CD4-positive, alpha-beta T cell (primary cell): Measurements from ENCODE around the gene MYH6. TPM values are rescaled to one million over a fixed set of nuclear protein-coding genes. Genes with fewer than 3 reads are reported as not detected.

Experiments
- ATAC-seq: fragments of 200-7000 bp; cut with Tn5 transposase; one replicate; pipeline ENCODE4 v1.10.0; 2022; ENCODE audit warnings: mild to moderate bottlenecking; ENCODE audit not compliant: poor library complexity
- CTCF ChIA-PET: fragments of 350-600 bp; sonication (Branson Sonifier 250); formaldehyde crosslinking; loops from one replicate; lab custom pipeline; 2021; ENCODE audit warnings: antibody characterized with exemption, inconsistent platforms; lab: Charles Lee
- POLR2A ChIA-PET: fragments of 350-600 bp; sonication (Branson Sonifier 250); formaldehyde crosslinking; loops from one replicate; lab custom pipeline; 2021; ENCODE audit warnings: antibody characterized with exemption, inconsistent platforms; lab: Charles Lee
- DNase-seq, 14 experiments: peaks; one replicate each; pipeline ENCODE4 v3.0.0-alpha.2; 2013 to 2020; ENCODE audit warnings: mixed read lengths in 2 of 14
- H3K27ac ChIP-seq, 2 donors: one replicate each; pipeline versions ENCODE4 v1.5.1 to v1.7.0; 2013; ENCODE audit warnings: low read length in 2 of 2, low read depth in 1 of 2, mild to moderate bottlenecking in 1 of 2
- H3K27me3 ChIP-seq, 2 experiments: 1 replicate in 1 of 2; 2 replicates in 1 of 2; pipeline versions ENCODE4 v1.6.1 to v1.7.0; 2013; ENCODE audit warnings: low read length in 2 of 2, control low read depth in 1 of 2, mild to moderate bottlenecking in 1 of 2, moderate library complexity in 1 of 2; ENCODE audit not compliant: insufficient read depth in 2 of 2, control insufficient read depth in 1 of 2
- H3K36me3 ChIP-seq: one replicate; pipeline ENCODE4 v1.6.1; 2013; ENCODE audit warnings: low read length, control low read depth; ENCODE audit not compliant: insufficient read depth
- H3K4me1 ChIP-seq: one replicate; pipeline ENCODE4 v1.6.1; 2013; ENCODE audit warnings: low read length, control low read depth; ENCODE audit not compliant: insufficient read depth
- H3K4me3 ChIP-seq: one replicate; pipeline ENCODE4 v1.5.1; 2013; ENCODE audit warnings: mild to moderate bottlenecking, low read length, moderate library complexity
- H3K9me3 ChIP-seq, 2 experiments: 1 replicate in 1 of 2; 2 replicates in 1 of 2; pipeline versions ENCODE4 v1.6.1 to v1.7.0; 2013; ENCODE audit warnings: low read length in 2 of 2, mild to moderate bottlenecking in 2 of 2, control low read depth in 1 of 2, moderate library complexity in 1 of 2; ENCODE audit not compliant: control insufficient read depth in 1 of 2, insufficient read depth in 1 of 2
- H3K27ac Mint-ChIP-seq: one replicate; pipeline ENCODE4 v1.8.0; 2020; ENCODE audit warnings: mixed read lengths
- H3K27me3 Mint-ChIP-seq: one replicate; pipeline ENCODE4 v1.8.0; 2021; ENCODE audit warnings: mixed read lengths
- H3K36me3 Mint-ChIP-seq: one replicate; pipeline ENCODE4 v1.8.0; 2021; ENCODE audit warnings: low read depth, mixed read lengths
- H3K4me1 Mint-ChIP-seq: one replicate; pipeline ENCODE4 v1.8.0; 2021; ENCODE audit warnings: low read depth, mixed read lengths
- H3K4me3 Mint-ChIP-seq: one replicate; pipeline ENCODE4 v1.8.0; 2020; ENCODE audit warnings: mild to moderate bottlenecking, mixed read lengths
- H3K9me3 Mint-ChIP-seq: one replicate; pipeline ENCODE4 v1.8.0; 2020; ENCODE audit warnings: mixed read lengths
- intact Hi-C, 2 experiments: fragments of 100-400 bp; cut with DNase I in 1 of 2; cut with micrococcal nuclease in 1 of 2; formaldehyde crosslinking; loops; one replicate each; pipeline versions ENCODE4 v1.15.1 to v1.9.0; 2023 to 2025; cut with DNase I, micrococcal nuclease
- total RNA-seq, 174 experiments: library from RNA in 2 of 174; stranded (reverse) in 2 of 174; gene quantifications; one replicate each; pipeline ENCODE4 v1.2.3 and lab custom pipeline; 2021 to 2026
- TF ChIP-seq, protein P1 (sequence below): fragments of 200-600 bp; IDR thresholded peaks from one replicate; pipeline ENCODE4 v1.8.0; 2022; ENCODE audit warnings: antibody characterized with exemption, mild to moderate bottlenecking

MYH6 gene
- total RNA-seq, 2 experiments from 2014 or later: not detected

DNA sequence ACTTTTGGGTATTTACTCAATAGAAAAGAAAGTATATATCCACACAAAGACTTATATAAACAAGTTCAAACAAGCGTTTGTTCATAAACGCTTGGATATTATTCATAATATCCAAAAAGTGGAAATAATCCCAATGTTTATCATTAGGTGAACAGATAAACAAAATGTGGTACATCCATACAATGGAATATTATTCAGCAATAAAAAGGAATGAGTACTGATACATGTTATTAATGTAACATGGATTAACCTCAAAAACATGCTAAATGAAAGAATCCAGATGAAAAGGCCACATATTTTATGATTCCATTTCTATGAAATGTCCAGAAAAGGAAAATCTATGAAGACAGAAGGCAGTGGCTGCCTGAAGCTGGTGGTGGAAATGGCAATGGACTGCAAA is 44.2 kb upstream of the MYH6 start:
- ATAC-seq: no peak
- Mint-ChIP-seq H3K9me3 (no peaks in the 10 kb centered on the region), H3K4me3 (no peak overlapping the region), H3K27ac (no peak overlapping the region), H3K27me3 (peaks cover 54% of the 10 kb centered on the region), H3K36me3 (no peaks in the 10 kb centered on the region), H3K4me1 (no peaks in the 10 kb centered on the region)
- H3K36me3 ChIP-seq: no peaks in the 10 kb centered on the region
- ChIA-PET POLR2A (no interaction called here), CTCF (no interaction called here)
- DNase-seq: no peak
- H3K27ac ChIP-seq: no peak overlapping the region
- no peaks in the 10 kb centered on the region for H3K9me3 ChIP-seq
- no peak overlapping the region for H3K4me3 ChIP-seq
- intact Hi-C loops: no loop called here
- H3K27me3 ChIP-seq: peaks cover 5 to 11% of the 10 kb centered on the region in 2 experiments
- TF ChIP-seq, protein P1, sequence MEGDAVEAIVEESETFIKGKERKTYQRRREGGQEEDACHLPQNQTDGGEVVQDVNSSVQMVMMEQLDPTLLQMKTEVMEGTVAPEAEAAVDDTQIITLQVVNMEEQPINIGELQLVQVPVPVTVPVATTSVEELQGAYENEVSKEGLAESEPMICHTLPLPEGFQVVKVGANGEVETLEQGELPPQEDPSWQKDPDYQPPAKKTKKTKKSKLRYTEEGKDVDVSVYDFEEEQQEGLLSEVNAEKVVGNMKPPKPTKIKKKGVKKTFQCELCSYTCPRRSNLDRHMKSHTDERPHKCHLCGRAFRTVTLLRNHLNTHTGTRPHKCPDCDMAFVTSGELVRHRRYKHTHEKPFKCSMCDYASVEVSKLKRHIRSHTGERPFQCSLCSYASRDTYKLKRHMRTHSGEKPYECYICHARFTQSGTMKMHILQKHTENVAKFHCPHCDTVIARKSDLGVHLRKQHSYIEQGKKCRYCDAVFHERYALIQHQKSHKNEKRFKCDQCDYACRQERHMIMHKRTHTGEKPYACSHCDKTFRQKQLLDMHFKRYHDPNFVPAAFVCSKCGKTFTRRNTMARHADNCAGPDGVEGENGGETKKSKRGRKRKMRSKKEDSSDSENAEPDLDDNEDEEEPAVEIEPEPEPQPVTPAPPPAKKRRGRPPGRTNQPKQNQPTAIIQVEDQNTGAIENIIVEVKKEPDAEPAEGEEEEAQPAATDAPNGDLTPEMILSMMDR: no peak
- no peaks in the 10 kb centered on the region for H3K4me1 ChIP-seq

DNA sequence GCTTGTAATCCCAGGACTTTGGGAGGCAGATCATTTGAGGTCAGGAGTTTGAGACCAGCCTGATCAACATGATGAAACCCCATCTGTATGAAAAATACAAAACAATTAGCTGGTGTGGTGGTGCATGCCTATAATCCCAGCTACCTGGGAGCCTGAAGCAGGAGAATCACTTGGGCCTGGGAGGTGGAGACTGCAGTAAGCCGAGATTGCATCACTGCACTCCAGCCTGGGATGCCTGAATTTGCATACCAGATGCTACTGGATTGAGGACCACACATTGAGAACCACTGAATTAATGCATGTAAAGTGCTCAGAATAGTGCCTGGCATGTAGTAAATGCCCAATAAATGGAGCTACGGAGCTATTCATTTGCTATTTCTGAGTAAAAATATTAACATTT is 42.3 kb upstream of the MYH6 start:
- peaks cover 40% of the 10 kb centered on the region for H3K27me3 Mint-ChIP-seq
- no peaks in the 10 kb centered on the region for H3K4me1 Mint-ChIP-seq
- Histone ChIP-seq H3K27me3 (peaks cover 5 to 9% of the 10 kb centered on the region in 2 experiments), H3K9me3 (no peaks in the 10 kb centered on the region), H3K27ac (no peak overlapping the region), H3K36me3 (no peaks in the 10 kb centered on the region), H3K4me3 (no peak overlapping the region), H3K4me1 (no peaks in the 10 kb centered on the region)
- ATAC-seq (no peak), DNase-seq (no peak)
- ChIA-PET POLR2A (no interaction called here), CTCF (no interaction called here)
- no peak overlapping the region for H3K4me3 Mint-ChIP-seq
- H3K27ac Mint-ChIP-seq: no peak overlapping the region
- TF ChIP-seq, protein P1: no peak
- no peaks in the 10 kb centered on the region for H3K9me3 Mint-ChIP-seq
- intact Hi-C loops: no loop called here
- H3K36me3 Mint-ChIP-seq: no peaks in the 10 kb centered on the region

DNA sequence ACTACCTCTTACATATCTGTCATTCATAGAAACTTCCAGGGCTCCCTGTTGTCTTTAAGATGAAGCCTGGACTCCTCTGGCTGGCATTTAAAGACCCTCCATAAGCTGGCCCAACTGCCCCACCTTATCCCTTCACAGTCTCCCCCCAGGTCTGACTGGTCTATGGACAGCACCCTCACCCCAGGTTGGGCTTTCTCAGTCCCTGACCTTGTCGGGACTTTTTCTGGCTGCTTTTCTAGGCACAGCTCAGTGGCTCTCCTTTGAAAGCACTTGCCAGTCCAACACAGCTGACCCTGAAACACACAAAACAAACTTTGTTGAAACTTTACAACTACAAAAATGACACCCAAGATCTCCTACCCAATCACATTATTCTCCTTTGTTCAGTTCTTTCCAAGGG is 41.2 kb upstream of the MYH6 start:
- no peak for DNase-seq
- intact Hi-C loops: no loop called here
- H3K4me1 Mint-ChIP-seq: no peaks in the 10 kb centered on the region
- H3K9me3 Mint-ChIP-seq: no peaks in the 10 kb centered on the region
- TF ChIP-seq, protein P1: no peak
- Histone ChIP-seq H3K4me1 (no peaks in the 10 kb centered on the region), H3K36me3 (no peaks in the 10 kb centered on the region), H3K27me3 (peaks cover 4 to 9% of the 10 kb centered on the region in 2 experiments), H3K27ac (no peak overlapping the region), H3K9me3 (no peaks in the 10 kb centered on the region), H3K4me3 (no peak overlapping the region)
- H3K27me3 Mint-ChIP-seq: peaks cover 30% of the 10 kb centered on the region
- no peak overlapping the region for H3K4me3 Mint-ChIP-seq
- CTCF ChIA-PET: no interaction called here
- no peak for ATAC-seq
- H3K36me3 Mint-ChIP-seq: no peaks in the 10 kb centered on the region
- POLR2A ChIA-PET: no interaction called here
- H3K27ac Mint-ChIP-seq: no peak overlapping the region
